SK-N-SH (cell line): ENCODE data around the gene ZNF23.

Experiments
- CHD2 ChIP-seq: fragments of 150-350 bp; IDR thresholded peaks from 2 replicates; pipeline ENCODE4 v1.6.1; 2018; ENCODE audit warnings: low read length; ENCODE audit not compliant: partially characterized antibody
- EZH2phosphoT487 ChIP-seq: fragments of 200-600 bp; sonication (generic); IDR thresholded peaks from 2 replicates; pipeline ENCODE4 v1.6.1; 2017; ENCODE audit warnings: low read depth, mixed run types, mild to moderate bottlenecking, antibody characterized with exemption, moderate library complexity, borderline replicate concordance
- IRF3 ChIP-seq: fragments of 150-350 bp; IDR thresholded peaks from 2 replicates; pipeline ENCODE4 v1.6.1; 2016; ENCODE audit warnings: mild to moderate bottlenecking, low read depth, low read length
- MXI1 ChIP-seq: IDR thresholded peaks from 2 replicates; pipeline ENCODE4 v1.6.1; 2012; ENCODE audit warnings: mild to moderate bottlenecking, low read depth, low read length, improper control_type of control experiment
- NFIC ChIP-seq: IDR thresholded peaks from 2 replicates; pipeline ENCODE4 v1.4.0; 2012; ENCODE audit warnings: borderline replicate concordance
- RXRA ChIP-seq: IDR thresholded peaks from 2 replicates; pipeline ENCODE4 v1.4.0; 2012; ENCODE audit warnings: low read depth, mild to moderate bottlenecking, borderline replicate concordance
- TAF1 ChIP-seq: IDR thresholded peaks from 2 replicates; pipeline ENCODE4 v1.6.1; 2012; ENCODE audit warnings: low read depth, mild to moderate bottlenecking, low read length, moderate library complexity, borderline replicate concordance
- USF1 ChIP-seq: IDR thresholded peaks from 2 replicates; pipeline ENCODE4 v1.4.0; 2012; ENCODE audit warnings: low read depth, borderline replicate concordance
- TF ChIP-seq, protein P1 (sequence below): fragments of 200-600 bp; sonication (generic); IDR thresholded peaks from 2 replicates; pipeline ENCODE4 v1.6.1; 2017; ENCODE audit warnings: antibody characterized with exemption, mild to moderate bottlenecking, moderate library complexity
- TF ChIP-seq, protein P2 (sequence below): IDR thresholded peaks from 2 replicates; pipeline ENCODE4 v1.6.1; 2012; ENCODE audit warnings: mild to moderate bottlenecking, low read depth, low read length, moderate library complexity

- TF ChIP-seq TAF1 (no peak), IRF3 (no peak), NFIC (no peak), EZH2phosphoT487 (no peak), CHD2 (no peak), RXRA (no peak), MXI1 (no peak), USF1 (no peak)
- TF ChIP-seq, protein P1, sequence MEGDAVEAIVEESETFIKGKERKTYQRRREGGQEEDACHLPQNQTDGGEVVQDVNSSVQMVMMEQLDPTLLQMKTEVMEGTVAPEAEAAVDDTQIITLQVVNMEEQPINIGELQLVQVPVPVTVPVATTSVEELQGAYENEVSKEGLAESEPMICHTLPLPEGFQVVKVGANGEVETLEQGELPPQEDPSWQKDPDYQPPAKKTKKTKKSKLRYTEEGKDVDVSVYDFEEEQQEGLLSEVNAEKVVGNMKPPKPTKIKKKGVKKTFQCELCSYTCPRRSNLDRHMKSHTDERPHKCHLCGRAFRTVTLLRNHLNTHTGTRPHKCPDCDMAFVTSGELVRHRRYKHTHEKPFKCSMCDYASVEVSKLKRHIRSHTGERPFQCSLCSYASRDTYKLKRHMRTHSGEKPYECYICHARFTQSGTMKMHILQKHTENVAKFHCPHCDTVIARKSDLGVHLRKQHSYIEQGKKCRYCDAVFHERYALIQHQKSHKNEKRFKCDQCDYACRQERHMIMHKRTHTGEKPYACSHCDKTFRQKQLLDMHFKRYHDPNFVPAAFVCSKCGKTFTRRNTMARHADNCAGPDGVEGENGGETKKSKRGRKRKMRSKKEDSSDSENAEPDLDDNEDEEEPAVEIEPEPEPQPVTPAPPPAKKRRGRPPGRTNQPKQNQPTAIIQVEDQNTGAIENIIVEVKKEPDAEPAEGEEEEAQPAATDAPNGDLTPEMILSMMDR, result no peak
- TF ChIP-seq, protein P2, sequence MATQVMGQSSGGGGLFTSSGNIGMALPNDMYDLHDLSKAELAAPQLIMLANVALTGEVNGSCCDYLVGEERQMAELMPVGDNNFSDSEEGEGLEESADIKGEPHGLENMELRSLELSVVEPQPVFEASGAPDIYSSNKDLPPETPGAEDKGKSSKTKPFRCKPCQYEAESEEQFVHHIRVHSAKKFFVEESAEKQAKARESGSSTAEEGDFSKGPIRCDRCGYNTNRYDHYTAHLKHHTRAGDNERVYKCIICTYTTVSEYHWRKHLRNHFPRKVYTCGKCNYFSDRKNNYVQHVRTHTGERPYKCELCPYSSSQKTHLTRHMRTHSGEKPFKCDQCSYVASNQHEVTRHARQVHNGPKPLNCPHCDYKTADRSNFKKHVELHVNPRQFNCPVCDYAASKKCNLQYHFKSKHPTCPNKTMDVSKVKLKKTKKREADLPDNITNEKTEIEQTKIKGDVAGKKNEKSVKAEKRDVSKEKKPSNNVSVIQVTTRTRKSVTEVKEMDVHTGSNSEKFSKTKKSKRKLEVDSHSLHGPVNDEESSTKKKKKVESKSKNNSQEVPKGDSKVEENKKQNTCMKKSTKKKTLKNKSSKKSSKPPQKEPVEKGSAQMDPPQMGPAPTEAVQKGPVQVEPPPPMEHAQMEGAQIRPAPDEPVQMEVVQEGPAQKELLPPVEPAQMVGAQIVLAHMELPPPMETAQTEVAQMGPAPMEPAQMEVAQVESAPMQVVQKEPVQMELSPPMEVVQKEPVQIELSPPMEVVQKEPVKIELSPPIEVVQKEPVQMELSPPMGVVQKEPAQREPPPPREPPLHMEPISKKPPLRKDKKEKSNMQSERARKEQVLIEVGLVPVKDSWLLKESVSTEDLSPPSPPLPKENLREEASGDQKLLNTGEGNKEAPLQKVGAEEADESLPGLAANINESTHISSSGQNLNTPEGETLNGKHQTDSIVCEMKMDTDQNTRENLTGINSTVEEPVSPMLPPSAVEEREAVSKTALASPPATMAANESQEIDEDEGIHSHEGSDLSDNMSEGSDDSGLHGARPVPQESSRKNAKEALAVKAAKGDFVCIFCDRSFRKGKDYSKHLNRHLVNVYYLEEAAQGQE, result no peak
Observed at GRCh38 chr16:71476457-71477124, 14.5 kb upstream of the ZNF23 start.
